Neural progenitor cell (in vitro differentiated cells): ENCODE data around the gene MCRIP1.

Experiments
- EZH2 ChIP-seq: fragments of 200-600 bp; sonication (generic); IDR thresholded peaks from 2 replicates; pipeline ENCODE4 v1.6.1; 2017; ENCODE audit warnings: antibody characterized with exemption, mild to moderate bottlenecking, moderate library complexity
- TF ChIP-seq, protein P1 (sequence below): fragments of 200-600 bp; sonication (generic); IDR thresholded peaks from 2 replicates; pipeline ENCODE4 v1.5.1; 2017; ENCODE audit warnings: antibody characterized with exemption, mild to moderate bottlenecking

DNA sequence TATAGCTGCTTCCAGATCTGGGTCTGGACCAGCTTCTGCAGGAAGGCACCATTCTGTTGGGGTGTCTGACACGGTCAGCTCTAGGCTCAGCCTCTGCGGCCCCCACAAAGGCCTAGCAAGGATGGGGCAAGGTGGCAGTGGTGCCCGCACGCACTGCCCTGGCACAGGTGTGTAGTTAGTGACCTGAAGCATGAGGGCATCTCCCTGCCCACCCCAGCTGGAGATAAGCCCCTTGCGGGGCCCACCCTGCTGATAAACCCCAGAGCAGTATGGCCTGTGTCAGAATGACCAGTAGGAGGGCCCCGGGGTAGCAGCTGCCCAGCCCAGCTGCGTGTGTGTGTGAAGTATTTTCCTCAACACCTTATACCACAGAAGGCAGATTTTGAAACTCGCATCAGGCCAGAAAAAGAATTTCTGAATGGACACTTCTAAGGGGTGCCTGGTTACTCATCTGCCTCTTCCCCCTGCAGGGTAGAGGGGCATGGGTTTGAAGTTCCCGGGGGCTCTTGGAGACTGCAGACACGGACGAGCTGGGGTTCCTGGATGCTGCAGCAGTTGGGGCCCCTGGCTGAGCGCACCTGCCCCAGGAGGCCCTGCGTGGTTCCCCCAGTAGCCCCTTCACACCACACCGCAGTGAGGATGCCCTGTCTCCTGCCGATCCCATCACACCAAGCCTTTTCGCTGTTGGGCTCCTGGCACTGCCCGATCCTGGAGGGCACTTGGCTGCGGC lies 33.5 kb upstream of the MCRIP1 start:
- TF ChIP-seq, protein P1, sequence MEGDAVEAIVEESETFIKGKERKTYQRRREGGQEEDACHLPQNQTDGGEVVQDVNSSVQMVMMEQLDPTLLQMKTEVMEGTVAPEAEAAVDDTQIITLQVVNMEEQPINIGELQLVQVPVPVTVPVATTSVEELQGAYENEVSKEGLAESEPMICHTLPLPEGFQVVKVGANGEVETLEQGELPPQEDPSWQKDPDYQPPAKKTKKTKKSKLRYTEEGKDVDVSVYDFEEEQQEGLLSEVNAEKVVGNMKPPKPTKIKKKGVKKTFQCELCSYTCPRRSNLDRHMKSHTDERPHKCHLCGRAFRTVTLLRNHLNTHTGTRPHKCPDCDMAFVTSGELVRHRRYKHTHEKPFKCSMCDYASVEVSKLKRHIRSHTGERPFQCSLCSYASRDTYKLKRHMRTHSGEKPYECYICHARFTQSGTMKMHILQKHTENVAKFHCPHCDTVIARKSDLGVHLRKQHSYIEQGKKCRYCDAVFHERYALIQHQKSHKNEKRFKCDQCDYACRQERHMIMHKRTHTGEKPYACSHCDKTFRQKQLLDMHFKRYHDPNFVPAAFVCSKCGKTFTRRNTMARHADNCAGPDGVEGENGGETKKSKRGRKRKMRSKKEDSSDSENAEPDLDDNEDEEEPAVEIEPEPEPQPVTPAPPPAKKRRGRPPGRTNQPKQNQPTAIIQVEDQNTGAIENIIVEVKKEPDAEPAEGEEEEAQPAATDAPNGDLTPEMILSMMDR = no peak
- TF ChIP-seq EZH2 = no peak
